ENCODE measurements around the gene CCNJ.
"Not testable (repeated sequence)": the region's sequence is repeated elsewhere in the genome, so short reads cannot be mapped to it uniquely, and the experiment has no call there.

The CCNJ gene, protein sequence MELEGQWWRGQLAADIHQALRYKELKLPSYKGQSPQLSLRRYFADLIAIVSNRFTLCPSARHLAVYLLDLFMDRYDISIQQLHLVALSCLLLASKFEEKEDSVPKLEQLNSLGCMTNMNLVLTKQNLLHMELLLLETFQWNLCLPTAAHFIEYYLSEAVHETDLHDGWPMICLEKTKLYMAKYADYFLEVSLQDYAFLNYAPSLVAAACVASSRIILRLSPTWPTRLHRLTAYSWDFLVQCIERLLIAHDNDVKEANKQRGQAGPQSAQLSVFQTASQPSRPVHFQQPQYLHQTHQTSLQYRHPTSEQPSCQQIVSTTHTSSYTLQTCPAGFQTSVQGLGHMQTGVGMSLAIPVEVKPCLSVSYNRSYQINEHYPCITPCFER

DNA sequence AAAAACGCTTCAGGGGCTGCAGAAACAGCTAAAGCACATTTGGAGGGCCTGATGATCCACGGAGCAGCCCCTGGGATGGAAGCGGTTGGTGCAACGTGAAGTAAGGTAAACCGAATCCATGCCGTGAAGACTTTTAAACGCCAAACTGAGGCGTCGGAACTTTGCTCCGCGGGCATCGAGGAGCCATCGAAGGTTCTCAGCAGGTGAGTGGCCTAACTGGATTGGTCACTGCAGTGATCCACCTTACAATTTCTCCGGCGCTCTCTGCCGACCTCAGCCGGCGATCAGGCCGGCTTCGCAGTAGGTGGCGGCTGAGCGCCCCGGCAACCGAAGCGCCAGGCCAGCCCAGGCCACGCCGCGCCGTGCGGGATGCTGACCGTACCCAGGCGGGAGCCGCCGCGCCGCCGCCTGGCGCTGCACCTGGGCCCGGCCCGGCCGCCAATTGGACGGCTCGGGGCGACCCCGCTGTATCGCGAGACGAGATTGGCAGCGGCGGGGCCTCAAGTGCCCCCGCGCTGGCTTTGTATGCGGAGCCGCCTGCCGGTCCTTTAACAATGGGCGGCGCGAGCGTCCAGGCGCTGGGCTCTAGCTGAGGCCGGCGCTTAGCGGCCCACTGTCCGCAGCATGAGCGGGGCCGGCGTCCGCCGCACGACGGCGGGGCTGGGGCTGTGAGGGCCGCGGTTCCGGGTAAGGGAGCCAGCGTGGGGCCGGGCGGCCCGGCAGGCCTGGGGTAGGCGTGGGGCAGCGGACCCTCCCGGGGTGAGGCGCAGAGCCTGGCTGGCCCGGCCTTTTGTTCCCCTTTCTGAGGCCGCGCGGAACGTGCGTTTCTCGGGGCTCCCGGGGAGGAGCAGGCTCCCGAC is at the start of gene CCNJ:
Gene CCNJ (plus strand): TSS at position 551 of the 860 bp plus-strand sequence. CDS start 811 bp downstream, outside the sequence.
- DNase-seq = peak; percentile 86

DNA sequence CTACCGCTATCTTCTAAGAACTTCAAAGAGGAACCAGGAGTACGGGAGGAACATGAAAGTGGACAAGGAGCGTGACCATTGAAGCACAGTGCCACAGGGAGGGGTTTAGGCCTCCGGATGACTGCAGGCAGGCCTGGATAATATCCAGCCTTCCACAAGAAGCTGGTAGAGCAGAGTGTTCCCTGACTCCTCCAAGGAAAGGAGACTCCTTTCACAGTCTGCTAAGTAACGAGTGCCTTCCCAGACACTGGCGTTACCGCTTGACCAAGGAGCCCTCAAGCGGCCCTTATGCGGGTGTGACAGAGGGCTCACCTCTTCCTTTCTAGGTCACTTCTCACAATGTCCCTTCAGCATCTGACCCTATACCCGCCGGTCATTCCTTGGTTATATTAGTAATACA is 49.0 kb upstream of the CCNJ start:
- DNase-seq = not testable (repeated sequence)

DNA sequence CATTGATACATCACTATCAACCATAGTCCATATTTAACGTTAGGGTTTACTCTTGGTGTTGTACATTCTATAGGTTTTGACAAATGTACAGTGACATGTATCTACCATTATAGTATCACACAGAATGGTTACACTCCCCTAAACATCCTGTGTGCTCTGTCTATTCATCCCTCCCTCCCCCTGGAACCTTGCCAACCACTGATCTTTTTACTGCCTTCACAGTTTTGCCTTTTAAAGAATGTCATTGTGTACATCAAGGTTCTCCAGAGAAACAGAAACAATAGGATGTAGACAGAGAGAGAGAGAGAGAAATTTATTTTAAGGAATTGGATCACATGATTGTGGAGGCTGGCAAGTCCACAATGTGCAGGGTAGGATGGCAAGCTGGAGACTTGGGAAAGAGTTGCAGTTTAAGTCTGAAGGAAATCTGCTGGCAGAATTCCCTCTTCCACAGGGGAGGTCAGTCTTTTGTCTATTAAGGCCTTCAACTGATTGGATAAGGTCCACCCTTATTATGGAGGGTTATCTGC is 45.1 kb upstream of the CCNJ start:
- DNase-seq = no peak

DNA sequence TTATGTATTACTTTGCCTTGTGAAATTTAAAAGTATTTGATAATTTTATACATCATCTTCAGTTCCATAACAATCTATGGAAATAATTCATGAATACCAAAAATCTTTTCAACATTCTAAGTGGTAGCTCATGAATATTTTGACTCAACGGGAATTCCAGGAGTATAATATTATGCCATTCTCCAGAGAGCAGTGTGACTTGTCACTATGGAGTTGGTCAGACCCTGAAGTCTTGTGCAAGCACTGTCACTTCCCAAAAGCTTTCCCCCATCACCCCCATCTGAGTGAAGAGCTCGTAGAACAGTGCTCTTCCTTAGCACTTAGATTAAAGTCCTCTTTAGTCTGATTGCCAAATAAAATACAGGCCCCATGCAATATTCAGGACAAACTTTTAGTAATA is 29.4 kb upstream of the CCNJ start:
- no peak for DNase-seq

DNA sequence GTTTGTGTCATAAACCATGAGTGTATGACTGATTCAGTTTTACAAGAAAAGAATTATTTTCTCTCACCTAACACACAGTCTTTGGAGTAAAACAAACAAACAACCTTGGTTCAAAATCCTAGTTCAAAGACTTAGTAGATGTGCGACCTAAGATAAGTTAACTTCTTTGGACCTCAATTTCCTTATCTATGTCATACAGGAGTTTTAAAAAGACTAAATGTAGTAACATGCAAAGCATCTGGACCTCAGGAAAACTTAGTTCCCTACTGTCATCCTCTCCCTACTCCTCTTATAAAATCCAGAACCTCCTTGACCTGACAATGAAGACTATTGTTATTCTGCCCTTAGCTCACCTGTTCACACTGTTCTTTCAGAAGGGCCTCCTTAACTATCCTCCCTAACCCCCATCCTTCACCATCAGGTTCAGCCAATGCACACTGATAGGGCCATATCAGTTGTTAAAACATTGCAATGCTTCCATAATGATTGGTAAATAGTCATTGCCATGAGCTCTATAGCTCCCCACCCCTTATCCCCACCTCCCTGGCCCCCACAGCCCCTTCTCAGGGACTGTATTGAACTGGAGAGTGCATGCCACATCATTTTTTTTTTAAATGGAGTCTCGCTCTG is 28.8 kb upstream of the CCNJ start:
- DNase-seq = no peak

DNA sequence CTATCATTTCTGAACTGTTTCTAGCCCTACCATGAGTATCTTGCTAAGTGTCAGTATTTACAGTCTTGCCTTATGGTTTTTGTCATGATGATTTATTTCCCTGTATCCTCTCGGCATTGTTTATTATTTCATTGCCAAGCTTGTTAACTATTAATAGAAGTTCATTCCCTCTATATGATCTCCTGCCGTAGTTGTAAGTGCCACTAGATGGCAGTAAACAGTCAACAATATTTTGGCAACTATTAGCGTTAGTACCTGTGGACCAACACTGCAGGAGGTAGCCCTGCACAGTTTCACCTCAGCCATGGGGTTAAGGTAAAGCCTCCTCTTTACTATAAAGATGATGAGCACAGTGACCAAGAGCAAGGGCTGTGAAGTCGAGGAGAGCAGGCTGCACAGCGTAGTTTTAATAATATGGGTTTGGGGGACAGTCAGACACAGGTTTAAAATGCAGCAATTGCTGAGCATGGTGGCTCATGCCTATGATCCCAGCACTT is 26.1 kb upstream of the CCNJ start:
- DNase-seq = peak; percentile 17

DNA sequence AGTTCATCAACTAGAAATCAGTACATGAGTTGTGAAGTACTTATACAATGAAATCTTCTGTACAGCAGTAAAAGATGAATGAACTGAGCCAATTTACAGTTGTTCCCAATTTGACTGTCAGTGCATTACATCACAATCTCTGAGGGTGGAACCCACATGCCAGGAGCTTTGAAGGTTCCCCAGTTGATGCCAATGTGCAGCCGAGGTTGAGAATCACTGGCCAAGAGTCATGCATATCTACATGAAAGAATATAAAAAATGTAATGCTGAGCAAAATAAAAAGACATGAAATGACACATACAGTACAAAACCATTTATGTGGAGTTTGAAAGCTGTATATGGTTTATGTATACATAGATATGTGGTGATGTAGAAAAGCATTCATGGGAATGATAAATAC is 22.1 kb upstream of the CCNJ start:
- DNase-seq = no peak

DNA sequence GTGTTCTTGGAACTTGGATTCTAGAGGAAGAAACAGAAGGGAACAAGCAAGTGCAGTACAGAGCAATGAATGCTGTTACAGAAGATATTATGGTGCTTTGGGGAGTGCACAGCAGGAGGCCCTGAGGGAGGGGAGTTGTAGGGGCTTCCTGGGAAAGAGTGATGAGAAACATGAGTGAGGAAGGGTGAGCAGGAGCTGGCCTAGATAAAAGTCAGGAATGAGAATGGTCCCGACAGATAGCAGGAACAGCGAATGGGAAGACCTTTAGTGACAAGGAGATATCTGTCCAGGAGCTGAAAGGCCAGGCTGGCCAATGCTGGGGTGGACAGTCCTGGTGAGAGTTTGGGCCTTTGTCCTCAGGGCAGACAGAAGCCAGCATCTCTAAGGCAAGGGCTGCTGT is 20.6 kb upstream of the CCNJ start:
- DNase-seq = no peak

DNA sequence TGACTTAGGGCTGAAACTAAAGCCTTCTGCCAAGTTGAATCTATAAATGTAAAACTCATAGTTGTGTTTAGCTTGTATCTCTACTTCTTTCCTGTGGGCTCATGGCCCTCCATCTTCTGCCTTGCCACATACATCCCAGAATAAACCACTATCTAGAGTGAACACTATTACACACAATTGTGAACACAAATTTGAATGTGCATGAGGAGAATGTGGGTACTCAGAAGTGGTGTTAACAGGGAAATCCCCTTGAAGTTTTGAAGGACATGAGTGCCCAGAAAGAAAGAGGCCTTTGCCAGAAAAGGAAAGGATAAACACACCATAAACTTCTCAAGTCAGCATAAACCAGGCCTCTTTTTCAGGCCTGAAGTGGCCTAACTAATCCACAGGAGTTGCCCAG is 20.2 kb upstream of the CCNJ start:
- DNase-seq = no peak

DNA sequence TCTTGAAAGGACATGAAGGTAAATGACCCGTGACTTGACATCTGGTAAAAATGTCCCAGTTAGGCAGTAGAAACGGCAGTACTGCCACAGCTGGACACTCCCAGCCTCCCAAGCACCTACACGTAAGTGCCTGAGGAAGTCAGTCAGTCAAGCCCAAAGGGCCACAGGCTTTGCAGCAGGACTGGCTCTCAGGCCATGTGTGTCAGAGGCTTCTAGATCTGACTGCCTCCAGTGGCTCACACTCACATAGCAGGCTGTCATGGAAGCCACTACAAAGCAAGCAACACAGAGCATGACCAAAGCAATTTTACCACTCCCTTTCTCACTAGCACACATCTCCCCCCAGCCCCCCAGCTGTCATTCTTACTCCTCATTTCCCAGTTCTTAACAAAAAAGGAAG is 17.8 kb upstream of the CCNJ start:
- DNase-seq = peak; percentile 16

DNA sequence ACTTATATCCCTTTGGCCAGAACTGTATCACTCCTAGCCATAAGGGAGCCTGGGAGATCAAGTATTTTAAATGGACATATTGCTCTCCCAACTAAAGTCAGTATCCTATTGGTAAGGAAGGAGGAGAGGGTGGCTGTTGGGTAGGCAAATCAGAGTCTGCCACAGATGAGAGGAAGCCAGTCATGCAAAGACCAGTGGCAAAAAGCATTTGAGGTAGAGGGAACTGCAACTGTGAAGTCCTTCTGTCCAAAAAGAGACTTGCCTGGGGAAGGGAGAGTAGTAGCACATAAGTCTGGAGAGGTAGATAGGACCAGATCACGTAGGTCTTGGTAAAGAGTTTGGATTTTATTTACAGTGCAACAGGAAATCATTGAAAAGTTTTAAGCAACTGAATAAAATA is 8.8 kb upstream of the CCNJ start:
- DNase-seq = no peak

DNA sequence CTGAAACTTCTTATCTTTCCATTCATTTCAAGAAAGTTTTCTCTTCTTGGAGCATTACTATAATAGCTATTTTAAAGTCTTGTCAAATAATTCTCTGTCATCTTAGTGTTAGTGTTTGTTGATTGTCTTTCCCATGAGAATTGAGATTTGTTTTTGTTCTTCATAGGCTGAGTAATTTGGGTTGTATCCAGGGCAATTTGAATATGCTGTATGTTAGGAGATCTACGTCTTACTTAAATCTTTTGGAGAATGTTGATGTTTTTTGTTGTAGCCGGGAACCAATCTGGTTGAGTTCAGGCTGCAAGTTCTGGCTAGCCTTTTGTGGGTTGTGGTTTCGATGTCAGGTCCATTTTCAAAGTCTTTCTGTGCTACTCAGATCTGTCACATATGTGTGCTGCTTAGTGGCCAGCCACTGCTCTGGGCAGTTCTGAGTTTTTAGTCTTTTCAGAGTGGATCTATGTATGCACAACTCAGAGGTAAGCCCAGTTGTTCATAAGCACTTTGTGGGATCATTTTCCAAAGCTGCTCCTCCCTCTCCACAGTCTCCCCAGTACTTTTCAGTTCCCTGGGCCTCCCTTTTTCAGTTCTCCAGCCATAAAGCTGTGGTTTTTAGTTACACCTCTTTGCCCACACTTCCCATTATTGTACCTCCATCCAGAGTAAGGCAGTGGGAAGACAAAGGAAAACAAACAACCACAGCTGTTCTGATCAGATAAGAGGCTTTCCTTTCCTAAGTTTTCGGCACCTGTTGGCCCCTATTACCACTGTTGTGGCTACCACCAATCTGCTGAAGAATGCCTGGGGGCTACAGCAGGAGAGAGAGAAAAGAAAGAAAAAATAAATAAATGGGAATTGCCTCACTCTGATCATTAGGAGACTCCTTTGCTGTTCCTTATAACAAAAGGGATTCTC is 4.7 kb upstream of the CCNJ start:
- DNase-seq = no peak

DNA sequence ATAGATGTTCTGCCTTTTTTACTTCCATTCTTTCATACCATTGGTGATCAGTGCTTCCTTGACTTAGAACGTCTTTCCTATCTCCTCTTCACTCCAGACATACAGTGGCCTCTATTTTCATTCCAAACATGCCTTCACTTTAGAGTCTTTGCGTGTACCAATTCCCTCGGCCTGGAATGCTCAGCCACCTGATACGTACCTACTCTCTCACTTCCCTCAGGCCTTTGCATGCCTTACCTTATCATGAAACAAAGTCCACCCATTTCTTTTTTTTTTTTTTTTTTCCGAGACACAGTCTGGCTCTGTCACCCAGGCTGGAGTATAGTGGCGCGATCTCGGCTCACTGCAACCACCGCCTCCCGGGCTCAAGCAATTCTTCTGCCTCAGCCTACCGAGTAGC is 2.2 kb upstream of the CCNJ start:
- DNase-seq = no peak

DNA sequence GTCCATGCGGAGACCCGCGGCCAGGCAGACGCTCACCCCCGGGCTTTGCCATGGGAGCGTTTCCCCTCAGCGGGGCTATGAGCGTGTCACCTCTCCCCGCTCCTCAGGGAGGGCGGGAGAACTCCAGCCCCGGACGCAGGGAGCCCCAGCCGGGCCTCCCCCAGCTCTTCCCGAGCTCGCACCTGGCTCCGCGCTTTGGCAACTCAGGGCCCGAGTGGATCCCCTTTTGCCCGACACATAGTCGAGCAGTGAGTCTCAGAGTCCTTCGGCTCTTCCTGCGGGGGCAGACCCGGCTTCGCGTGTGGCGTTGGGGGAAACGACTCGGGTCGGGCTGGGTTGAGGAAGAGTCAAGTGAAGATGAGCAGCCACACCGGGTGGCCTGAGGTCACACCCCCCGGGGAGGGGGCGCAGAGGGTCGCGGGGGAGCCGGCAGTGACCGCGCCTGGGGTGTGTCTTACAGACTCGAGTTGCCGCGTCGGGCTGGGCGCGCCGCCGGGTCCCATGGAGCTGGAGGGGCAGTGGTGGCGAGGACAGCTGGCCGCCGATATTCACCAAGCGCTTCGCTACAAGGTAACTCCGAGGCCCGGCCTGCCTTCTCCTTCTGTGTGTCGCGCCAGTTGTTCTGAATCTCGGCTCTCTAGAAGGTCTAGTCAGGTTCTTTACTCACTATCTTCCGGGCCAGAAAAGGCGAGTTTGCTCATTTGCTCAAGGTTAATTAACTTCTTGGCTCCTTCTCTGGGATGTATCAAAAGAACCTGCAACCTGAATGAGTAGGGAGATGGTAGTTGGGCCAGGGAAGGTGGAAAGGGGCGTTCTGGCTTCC is 721 bp downstream of the CCNJ start:
- peak; percentile 37 for DNase-seq

DNA sequence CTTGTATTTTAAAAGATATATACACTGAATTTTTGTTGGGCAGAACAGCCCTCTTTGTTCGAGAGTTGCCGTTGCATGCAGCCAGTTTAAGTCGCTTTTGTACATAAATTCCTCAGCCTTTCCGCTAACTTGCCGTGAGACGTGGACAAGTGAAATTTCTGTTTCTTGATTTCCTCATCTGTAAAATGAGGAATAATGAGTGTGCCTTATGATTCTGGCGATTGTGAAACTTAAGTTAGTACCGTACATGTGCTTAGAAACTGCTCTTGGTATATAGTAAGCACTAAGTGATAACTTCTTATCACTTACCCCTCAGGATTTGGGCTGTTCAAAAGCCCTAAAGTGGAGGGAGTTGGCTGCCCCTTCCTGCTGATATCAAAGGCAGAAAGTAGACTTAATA is 1.4 kb downstream of the CCNJ start:
- DNase-seq = no peak

DNA sequence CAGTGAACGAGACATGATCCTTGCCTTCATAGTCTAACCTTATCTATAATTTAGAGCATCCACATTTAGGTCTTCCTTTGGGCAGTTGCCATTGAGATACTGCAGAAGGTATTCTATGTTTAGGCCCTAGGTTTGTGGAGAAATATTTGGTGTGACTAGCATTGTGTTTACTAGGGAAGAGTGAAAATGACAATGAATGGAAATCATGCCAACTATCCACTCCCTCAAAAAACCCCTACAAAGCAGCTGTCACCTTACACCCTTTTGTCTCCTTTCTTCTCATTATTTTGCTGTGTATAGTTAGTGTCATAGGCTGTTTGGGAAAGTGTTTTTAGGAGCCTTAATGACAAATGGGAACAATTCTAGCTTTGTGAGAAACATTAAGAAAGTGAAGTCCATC is 3.2 kb downstream of the CCNJ start:
- no peak for DNase-seq

DNA sequence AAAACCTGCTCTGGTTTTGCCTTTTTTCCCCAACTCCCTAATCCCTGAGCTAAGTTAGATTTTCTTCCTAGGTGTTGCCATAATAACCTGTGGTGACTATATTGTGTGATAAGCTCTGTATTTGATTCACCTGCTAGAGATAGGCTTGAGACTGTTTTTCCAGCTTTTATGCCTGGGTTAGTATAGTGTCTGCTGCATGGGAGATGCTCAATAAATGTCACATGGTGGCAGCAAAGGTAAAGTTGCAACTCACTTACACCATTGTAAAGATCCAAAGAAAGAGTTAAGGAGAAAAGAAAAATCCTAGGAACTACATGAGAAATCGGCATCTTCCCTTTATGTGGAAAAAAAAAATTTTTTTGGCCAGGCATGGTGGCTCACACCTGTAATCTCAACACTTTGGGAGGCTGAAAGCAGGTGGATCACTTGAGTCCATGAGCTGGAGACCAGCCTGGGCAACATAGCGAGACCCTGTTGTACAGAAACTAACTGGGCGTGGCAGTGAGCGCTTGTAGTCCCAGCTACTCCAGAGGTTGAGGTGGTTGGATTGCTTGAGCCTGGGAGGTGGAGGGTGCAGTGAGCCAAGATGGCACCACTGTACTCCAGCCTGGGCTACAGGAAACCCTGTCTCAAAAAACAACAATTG is 3.7 kb downstream of the CCNJ start:
- no peak for DNase-seq

DNA sequence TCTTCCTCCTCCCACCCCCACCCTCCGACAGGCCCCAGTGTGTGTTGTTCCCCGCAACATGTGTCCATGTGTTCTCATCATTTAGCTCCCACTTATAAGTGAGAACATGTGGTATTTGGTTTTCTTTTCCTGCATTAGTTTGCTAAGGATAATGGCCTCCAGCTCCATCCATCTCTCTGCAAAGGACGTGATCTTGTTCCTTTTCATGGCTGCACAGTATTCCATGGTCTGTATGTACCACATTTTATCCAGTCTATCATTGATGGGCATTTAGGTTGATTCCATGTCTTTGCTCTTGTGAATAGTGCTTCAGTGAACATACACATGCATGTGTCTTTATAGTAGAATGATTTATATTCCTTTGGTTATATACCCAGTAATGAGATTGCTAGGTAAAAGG is 4.5 kb downstream of the CCNJ start:
- DNase-seq = not testable (repeated sequence)

DNA sequence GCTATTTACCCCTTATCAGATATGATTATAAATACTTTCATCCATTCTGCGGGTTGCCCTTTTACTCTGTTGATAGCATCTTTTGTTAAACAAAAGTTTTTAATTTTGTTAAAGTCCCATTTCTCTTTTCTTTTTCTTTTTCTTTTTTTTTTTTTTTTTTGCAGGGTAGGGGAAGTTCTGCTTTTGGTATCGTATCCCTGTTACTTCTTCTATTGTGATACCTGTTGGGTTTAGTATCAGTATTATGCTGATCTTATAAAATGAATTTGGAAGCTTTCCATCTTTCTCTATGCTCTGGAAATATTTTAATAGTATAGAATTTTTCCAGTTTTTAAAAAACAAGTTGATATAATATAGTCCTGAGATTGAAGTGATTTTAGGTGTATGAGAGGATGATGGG is 6.0 kb downstream of the CCNJ start:
- no peak for DNase-seq

DNA sequence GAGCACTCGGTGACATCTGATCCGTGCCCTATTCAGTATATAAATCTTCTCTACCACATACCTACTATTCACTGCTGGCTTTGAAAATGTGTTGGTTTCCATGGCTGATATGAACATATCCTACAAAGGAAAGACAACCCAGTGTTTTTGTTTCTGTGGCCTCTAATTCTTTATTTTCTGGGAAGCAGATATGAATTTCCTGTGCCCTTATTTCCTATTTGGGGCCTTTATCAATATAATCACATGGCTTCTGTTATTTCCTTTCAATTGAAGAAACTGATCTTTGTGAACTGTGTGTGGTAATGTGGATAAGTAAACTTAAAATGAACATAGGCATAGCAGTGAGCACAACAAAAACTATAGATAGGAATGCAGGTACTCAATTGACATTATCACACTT is 10.6 kb downstream of the CCNJ start:
- no peak for DNase-seq

DNA sequence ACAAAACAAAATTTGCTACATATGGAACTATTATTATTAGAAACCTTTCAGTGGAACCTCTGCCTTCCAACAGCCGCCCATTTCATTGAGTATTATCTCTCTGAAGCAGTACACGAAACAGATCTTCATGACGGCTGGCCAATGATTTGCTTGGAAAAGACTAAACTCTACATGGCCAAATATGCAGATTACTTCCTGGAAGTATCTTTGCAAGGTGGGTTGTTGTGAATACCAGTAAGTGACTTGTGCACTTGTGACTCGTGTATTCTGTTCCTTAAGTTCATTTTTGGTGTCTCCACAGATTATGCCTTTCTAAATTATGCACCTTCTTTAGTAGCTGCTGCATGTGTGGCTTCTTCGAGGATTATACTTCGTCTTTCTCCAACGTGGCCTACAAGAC is 13.4 kb downstream of the CCNJ start:
- DNase-seq = no peak

All from CD4-positive, alpha-beta T cell treated with Interleukin-15 for 1 hour (primary cell).